ENCODE measurements around the gene PRKCA. TPM values are rescaled to one million over a fixed set of nuclear protein-coding genes. Genes with fewer than 3 reads are reported as not detected.
A peak's percentile ranks its signal among the peaks of the same experiment; 100 is the strongest.

PRKCA gene
- polyA plus RNA-seq, 4 donors, result 14.1 to 24.5 (median 22.7) TPM

DNA sequence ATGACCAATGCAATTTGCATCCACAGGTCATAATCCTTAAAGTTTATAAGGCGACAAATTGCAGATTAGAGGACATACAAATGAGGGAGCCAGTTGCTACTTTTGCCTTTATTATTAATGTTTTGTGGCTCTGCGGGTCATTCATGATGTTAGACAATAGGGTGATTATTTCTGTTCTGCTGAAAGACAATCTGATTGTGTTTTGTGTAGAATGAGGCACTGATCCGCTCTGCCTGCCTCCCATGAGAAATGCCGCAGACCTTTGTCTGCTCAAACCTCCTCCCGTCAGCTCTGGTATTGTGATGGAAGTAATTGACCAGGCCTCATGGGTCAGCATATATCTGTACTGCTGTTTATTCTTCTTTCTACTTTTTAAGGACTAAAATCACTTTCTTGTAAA, 224.9 kb downstream of the PRKCA start:
- DNase-seq (ENCODE audit: low read depth in 4 of 4, low spot score in 3 of 4), result no peak

DNA sequence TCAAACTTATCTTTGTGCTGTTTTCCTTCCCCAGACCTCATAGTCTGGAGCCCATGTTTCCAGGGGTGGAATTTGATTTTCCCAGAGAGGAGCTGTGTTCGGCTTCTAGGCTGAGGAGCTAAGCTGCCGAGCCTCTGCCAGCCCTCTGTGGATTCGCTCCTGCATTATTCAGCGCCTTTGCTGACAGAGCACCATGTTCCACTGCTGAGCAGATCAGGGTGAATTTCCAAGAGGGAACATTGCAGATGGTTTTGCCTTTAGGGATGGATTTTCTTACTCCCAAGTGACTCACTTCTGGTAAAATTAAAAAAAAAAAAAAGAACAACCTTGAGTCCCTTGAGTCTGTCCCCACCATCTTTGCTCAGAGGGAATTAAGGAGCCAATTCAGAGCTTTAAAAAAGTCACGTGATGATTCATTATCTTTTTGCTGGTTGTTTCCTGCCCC, 229.5 kb downstream of the PRKCA start:
- no peak for DNase-seq (ENCODE audit: low read depth in 4 of 4, low spot score in 3 of 4)

DNA sequence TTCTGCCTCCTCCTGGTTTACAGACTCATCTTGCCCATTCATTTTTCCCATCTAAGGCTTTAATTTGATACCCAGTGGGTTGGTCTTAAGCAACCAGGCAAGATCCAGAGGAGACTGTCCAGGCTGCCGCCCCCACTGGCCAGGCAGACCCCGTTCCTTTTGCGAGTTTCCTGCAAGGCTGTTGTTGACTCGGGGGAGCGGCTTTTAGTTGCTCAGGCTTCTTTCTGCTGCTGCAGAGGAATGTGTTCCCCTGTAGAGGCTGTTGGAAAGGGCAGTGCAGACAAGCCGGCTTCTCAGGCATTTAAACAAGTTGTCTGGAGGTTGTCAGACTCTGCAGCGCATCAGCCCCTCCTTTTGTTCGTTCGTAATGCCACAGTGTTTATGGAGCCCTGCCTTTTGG, 231.2 kb downstream of the PRKCA start:
- no peak for DNase-seq (ENCODE audit: low read depth in 4 of 4, low spot score in 3 of 4)

DNA sequence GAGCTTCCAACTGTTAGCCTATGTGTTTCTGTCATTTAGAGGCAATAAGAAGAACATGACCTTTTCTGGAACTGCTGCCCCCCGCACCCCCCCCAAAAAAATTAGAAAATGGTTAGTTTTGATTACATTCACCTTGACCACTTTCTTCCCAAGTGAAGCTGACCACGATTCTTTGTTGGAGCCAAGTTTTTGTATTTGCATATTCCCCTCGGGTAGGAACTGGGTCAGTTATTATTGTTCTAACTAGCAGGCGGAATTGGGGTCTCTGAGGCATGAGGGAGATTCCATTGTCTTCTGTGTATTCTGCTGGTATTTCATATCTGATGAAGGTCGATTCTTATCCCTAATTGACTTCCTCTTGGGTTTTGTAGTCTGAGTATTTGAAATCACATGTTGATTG, 231.6 kb downstream of the PRKCA start:
- no peak for DNase-seq (ENCODE audit: low read depth in 4 of 4, low spot score in 3 of 4)

DNA sequence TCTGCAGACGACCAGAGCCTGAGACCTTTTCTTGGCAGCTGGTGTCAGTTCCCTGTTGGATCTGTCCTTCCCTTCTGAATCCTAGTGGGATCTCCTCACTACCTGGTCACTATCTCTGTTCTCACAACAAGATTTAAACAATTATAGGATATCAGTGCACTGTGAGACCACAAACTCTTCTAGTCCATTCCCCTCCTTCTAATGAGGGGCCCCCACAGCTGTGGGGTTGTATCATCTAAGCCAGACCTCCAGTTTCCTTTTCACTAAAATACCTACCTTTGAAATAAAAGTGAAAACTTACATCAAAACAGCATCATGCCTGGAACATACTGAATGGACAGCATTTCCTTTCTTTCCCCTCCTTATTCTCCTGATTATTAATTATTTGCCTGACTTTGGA, 233.2 kb downstream of the PRKCA start:
- no peak for DNase-seq (ENCODE audit: low read depth in 4 of 4, low spot score in 3 of 4)

DNA sequence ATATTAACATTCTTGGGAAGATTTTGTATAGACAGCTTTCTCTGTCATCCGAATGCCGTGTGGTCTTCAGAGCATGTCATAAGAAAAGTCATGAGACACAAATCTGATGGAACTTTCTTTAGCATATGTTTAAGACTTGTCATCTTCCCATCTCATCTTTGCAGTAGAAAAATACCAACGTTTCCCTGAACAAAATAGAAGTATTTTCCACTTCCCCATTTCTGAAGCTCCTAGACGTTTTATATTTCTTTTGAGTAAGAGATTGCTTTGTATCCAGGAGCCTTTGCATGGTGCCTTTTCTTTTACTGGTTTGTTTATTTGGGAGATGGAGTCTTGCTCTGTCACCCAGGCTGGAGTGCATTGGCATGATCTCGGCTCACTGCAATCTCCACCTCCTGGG, 235.1 kb downstream of the PRKCA start:
- DNase-seq (ENCODE audit: low read depth in 4 of 4, low spot score in 3 of 4), result no peak

DNA sequence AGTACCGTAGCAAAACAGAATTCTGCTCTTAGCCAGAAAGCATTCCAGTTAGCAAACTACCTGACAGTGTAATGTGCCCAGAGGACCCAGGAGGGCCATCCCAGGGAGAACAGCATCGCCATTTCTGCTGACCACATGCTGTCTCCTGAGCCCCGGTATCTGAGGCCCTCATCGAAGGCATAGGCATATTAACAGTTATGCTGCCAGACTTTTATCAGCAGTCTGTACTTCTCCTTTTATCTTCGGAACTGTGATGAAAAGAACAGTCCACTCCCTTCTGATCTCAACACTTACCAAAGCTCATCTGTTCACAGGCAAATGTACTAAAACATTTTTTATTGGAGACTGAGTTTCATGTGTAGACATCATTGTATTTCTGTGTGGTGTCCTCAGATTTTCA, 236.4 kb downstream of the PRKCA start:
- DNase-seq (ENCODE audit: low read depth in 4 of 4, low spot score in 3 of 4), result no peak

DNA sequence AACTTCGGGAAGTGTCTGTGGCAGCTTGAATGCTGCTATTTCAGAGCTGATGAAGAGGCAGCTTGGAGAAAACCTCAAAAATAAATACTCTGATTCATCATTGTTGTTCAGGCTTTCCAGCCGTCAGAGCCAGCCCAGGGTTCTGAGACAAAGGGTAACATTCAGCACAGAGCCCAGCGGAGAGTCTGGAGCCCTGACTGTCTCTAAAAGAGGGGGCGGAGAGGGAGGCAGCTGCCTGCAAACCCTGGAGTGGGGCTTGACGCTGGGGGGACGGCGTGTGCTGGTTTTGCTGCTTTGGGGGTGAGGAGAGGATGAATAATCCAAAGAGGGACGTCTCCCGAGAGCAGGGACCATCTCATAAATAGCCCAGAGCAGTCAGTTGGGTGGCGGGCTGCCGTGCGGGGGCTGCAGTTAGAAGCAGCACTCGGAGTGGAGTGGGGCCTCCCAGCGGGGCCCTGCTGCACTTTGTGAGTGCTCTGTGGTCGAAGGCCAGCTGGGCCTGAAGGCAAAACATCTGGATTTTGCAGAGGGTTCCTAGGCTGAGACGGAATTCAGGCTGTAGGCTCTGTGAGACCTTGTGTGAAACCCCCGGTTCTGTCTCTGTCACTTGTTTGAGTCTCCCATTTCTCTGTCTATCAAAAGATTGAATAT, 237.8 kb downstream of the PRKCA start:
- peak in 1 of 4 donors; percentile 35 for DNase-seq (ENCODE audit: low read depth in 4 of 4, low spot score in 3 of 4)

DNA sequence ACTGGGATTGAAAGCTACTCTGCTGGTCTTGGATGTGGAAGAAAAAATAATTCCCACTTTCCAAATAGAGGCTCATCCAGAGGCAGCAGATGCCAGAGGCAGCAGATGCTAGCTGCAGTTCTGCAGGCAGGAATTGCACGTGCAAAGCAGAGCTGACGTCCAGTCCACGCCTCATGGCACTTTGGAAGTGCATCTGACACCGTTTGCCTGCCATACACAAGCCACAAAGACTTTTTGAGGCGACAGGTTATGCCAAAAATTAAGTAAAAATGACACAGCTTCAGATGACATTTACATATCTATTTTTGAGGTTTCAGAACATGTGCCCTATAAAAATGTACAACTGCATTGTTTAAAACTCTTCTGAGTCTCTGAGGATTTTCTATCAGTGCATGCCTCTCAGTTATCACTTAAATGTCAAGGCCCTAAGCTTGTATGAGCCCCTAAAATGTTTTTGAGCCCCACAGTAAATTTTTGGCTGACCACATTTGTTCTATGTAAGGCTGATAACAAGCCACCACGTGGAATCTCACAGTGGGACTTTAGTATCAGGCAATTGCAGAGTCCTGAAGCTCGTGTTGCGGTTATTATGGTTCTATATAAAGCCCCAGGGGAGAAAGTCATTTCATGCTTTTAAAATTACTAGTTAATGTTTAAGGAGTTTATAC, 239.2 kb downstream of the PRKCA start:
- DNase-seq (ENCODE audit: low read depth in 4 of 4, low spot score in 3 of 4), result no peak

DNA sequence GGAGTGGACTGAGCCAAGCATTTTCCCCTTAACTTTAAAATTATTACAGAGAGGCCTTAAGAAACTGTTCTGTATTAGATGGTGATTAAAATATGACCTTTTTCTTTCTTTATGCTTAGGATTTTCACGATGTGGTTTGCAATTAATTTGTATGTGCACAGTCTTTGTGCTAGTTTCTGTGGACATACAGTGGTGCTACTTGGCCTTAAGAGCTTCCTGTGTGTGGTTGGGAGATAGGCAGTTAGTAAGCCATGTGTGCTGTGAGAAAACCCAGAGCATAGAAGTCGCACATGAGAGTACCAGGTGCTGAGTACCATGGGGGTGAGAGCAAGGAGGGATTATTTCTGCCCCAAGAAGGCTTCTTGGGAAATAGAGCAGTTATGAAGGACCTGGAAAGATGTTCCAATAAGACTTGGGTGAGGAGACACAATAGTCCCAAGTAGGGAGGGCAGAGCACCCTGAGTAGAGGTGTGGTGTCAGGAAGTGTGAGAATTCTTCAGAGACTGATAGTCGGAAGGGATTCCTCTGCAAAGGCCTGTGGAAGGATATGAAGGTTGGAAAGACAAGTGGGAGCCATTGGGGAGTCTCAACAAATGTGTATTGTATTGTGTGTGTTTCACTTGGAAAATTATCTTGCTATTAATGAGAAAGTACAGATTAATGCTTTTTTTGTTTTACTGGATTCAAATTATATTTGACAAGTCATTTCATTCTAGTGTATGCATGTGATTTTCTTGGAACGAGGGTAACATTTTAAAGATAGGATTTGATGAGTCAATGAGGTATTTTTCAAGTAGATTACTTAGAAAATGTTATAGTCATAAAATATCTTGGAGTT, 239.9 kb downstream of the PRKCA start:
- DNase-seq (ENCODE audit: low read depth in 4 of 4, low spot score in 3 of 4), result no peak

DNA sequence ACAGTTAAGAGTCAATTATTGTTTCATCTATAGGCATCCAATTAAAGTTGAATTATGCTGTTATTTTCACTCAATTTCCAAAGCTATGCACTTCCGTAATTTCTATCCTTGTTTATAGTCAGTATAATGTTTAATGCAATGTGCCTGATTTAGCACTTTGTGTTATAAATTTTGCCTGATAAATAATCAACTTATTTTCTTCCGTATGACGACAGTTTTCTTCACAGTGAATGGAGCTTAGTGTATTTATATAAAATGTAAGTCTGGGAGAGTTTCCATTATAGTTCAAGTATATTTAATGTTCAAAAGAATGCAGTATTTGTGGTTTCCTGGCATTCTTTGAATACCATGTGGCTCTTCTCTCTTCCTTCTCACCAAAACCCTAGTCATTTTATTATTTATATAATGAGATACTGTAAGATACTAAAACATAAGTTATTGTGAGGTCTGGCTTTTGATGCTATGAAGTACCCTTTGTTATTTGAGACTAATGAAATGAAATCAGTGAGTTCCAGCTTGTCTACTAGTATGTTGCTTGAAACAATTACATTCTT, 240.6 kb downstream of the PRKCA start:
- DNase-seq (ENCODE audit: low read depth in 4 of 4, low spot score in 3 of 4), result no peak

DNA sequence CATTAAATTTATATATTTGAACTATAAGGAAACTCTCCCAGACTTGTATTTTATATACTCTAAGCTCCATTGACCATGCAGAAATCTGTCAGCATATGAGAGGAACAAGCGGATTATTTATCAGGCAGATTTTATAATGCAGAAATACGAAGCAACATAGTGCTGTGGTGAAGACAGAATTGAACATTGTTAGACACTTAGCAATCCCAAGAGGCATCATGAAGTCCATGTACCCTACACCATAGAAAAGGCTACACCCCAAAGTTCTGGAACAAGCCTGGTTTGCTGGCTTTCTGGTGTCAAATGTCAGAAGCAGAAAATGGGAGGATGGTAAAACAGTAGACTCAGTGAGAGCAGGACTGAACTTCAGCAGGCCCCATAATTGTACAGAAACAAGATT, 241.1 kb downstream of the PRKCA start:
- DNase-seq (ENCODE audit: low read depth in 4 of 4, low spot score in 3 of 4), result no peak

DNA sequence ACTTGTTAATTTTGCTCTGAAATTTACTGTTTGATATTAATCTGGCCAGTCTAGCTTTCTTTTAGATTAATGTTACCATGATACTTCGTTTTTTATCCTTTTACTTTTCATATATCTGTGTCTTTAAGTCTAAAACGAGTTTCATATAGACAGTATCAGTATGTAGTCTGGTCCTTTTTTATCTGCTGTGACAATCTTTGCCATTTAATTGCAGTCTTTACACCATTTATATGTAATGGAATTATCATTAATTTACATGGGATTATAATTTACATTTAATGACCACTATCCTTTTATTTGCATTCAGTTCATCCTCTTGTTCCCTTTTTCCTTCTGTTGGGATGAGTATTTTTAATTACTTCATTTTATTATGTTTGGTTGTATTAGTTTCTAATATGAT, 243.5 kb downstream of the PRKCA start:
- DNase-seq (ENCODE audit: low read depth in 4 of 4, low spot score in 3 of 4), result no peak

DNA sequence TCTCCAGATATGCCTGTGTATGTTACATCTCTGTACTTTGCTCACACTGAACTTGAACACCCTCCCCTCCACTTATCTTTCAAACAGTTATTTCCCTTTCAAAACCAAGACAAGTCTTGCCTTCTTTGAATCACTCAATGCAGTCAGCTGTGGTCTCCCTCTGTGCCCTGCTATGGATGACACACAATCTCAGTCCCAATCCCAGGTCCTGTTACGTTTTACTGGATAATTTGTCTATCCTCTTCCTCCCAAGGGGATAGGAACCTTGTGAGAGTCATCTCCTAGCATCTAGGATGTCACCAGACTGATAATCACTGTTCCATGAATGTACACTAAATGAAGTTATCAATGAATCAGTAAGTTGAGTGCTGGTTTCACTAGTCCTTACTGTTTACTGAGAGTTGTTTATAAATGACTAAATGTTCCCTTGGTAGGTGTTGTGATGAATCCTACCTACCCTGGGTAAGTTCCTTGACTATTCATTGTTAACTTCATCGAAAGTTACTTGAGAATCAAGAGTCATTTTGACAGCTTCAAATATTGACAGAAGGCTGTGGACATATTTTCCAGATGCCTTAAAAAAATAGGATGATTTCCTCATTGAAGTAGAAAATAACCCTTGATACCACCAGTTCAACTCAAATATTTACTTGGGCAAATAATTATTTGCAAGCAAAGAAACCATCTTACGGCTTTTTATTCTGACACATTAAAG, 244.9 kb downstream of the PRKCA start:
- DNase-seq (ENCODE audit: low read depth in 4 of 4, low spot score in 3 of 4), result no peak

DNA sequence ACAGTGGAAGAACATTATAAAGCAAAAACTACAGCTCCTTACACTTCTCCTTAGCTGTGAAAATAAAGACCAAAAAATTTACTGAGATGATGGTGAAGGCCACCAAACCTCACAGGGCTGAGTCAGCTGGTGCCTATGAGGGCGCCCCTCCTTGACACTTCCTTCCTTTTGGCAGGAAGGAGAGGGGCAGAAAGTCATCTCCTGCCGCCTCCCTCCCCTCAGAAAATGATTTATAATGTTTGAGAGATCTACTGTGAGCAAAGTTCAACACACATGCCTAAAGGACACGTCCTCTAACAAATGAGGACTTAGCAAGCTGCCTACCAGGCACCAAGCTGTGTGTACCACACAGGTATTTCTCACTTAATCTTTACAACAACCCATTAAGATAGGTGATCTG, 245.7 kb downstream of the PRKCA start:
- no peak for DNase-seq (ENCODE audit: low read depth in 4 of 4, low spot score in 3 of 4)

DNA sequence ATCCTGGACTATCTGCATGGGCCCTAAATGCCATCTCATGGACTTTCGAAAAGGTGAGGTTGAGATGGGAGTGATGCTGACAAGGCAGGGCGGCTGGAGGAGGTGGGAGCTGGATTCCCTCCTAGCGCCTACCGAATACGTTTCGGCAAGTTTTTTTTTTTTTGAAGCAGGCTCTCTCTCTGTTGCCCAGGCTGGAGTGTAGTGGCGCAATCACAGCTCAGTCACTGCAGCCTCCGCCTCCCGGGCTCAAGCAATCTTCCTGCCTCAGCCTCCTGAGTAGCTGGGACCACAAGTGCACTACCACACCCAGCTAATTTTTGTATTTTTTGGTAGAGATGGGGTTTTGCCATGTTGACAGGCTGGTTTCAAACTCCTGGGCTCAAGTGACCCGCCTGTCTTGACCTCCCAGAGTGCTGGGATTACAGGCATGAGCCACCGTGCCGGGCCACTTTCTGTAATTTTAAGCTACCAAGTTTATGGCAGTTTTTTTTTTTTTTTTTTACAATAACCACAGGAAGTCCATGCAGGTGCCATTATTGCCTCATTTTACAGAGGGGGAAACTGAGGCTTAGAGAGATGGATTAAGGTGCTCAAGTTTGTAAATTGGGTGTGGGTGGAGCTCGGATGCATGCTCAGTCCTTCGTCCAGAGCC, 246.4 kb downstream of the PRKCA start:
- no peak for DNase-seq (ENCODE audit: low read depth in 4 of 4, low spot score in 3 of 4)

DNA sequence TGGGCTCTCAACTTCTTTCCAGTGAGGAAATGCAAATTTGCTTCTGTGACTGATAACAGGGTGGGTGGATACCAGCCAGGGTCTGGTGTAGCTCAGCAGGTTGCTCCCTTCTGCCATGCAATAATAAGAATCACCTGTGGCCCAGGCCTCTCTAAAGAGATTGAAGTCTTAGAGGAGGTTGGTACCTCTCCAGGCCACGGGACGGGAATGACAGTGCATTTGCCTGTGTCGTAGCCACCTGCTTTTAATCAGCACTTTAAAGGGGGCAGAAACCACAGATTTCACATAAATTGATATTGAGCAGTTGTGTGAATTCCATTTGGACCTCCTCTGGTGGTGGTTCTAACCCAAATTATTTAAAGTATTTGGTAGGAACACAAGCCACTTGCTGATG, 246.9 kb downstream of the PRKCA start:
- DNase-seq (ENCODE audit: low read depth in 4 of 4, low spot score in 3 of 4), result no peak

DNA sequence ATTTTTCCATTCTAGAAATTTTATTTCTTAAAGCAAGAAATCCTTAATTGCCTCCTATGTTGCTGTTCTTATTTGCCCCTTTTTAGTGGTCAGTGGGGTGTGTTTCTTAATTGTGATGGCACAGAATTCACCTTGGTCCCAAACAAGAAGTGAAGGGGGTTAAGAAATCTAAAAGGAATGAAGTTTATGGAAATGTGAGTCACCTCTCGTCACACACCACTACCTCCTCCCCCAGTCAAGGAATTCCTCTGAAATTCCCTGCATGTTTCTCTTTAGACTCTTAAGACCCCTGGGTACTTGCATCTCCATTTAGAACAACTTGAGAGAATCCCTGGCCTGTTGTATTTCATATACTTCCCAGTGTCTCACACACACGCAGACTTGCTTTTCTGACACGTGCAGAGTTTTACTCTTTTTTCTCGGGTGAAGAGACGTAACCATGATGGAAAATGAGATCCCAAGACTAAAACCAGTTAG, 247.4 kb downstream of the PRKCA start:
- DNase-seq (ENCODE audit: low read depth in 4 of 4, low spot score in 3 of 4), result no peak

DNA sequence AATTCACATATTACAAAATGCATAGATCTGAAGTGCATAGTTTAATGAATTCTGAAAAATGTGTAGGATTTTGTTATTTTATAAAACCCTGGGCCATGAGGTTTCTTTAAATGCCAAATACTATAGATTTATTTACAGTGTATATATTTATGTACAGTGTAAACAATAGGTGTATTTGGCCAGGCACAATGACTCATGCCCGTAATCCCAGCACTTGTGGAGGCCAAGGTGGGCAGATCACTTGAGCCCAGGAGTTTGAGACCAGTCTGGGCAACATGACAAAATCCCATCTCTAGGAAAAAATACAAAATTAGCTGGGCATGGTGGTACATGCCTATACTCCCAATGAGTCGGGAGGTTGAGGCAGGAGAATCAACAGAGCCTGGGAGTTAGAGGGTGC, 249.4 kb downstream of the PRKCA start:
- DNase-seq (ENCODE audit: low read depth in 4 of 4, low spot score in 3 of 4), result no peak

DNA sequence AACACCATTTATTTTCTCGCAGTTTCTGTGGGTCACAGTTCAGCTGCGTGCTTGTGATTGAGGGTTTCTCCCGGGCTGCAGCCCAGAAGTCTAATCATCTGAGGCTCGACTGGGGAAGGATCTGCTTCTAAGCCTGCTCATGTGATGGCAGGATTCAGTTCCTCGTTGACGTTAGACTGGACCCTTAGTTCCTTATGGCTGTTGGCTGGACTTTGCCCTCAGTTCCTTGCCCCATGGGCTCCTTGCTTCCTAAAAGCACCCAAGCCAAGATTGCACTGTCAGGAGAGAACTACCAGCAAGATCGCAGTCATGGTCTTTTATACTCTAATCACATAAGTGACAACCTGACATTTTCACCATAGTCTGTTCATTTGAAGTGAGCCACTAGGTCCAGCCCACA, 250.0 kb downstream of the PRKCA start:
- no peak for DNase-seq (ENCODE audit: low read depth in 4 of 4, low spot score in 3 of 4)
